GM23338 (cell line): ENCODE measurements around the gene SLC36A2. TPM values are rescaled to one million over a fixed set of nuclear protein-coding genes. Genes with fewer than 3 reads are reported as not detected.

Source experiments
- ATAC-seq: fragments of 200-7000 bp; cut with Tn5 transposase; 3 replicates; pipeline ENCODE4 v1.9.1; 2020
- DNase-seq: peaks from one replicate; pipeline ENCODE4 v3.0.0-alpha.2; 2015; ENCODE audit warnings: low spot score
- H2AFZ ChIP-seq: fragments of 200-600 bp; sonication (generic); 2 replicates; pipeline ENCODE4 v1.8.0; 2016; ENCODE audit warnings: antibody characterized with exemption, mild to moderate bottlenecking, moderate library complexity
- H3F3A ChIP-seq: fragments of 200-600 bp; sonication (generic); replicated peaks from 2 replicates; pipeline ENCODE4 v1.8.0; 2017; ENCODE audit warnings: antibody characterized with exemption, mixed run types, low read depth
- H3K27ac ChIP-seq: fragments of 200-600 bp; sonication (generic); 2 replicates; pipeline ENCODE4 v1.6.1; 2016; ENCODE audit warnings: low read depth
- H3K27me3 ChIP-seq: fragments of 200-600 bp; sonication (generic); 2 replicates; pipeline ENCODE4 v1.8.0; 2016; ENCODE audit warnings: mild to moderate bottlenecking, mixed run types, moderate library complexity; ENCODE audit not compliant: insufficient read depth
- H3K36me3 ChIP-seq: fragments of 200-600 bp; sonication (generic); 2 replicates; pipeline ENCODE4 v1.8.0; 2016; ENCODE audit warnings: mild to moderate bottlenecking; ENCODE audit not compliant: insufficient read depth
- H3K4me1 ChIP-seq: fragments of 200-600 bp; sonication (generic); 2 replicates; pipeline ENCODE4 v1.8.0; 2016; ENCODE audit warnings: mild to moderate bottlenecking, moderate library complexity; ENCODE audit not compliant: insufficient read depth
- H3K4me2 ChIP-seq: fragments of 200-600 bp; sonication (generic); 2 replicates; pipeline ENCODE4 v1.7.1; 2017; ENCODE audit warnings: mixed run types
- H3K4me3 ChIP-seq: fragments of 200-600 bp; sonication (generic); 2 replicates; pipeline ENCODE4 v1.6.1; 2016; ENCODE audit warnings: mixed run types
- H3K79me2 ChIP-seq: fragments of 200-600 bp; sonication (generic); replicated peaks from 2 replicates; pipeline ENCODE4 v1.8.0; 2017; ENCODE audit warnings: mild to moderate bottlenecking; ENCODE audit not compliant: insufficient read depth
- H3K9me2 ChIP-seq: fragments of 200-600 bp; sonication (generic); 2 replicates; pipeline ENCODE4 v1.8.0; 2017; ENCODE audit not compliant: insufficient read depth
- H4K20me1 ChIP-seq: fragments of 200-600 bp; sonication (generic); replicated peaks from 2 replicates; pipeline ENCODE4 v1.8.0; 2017; ENCODE audit warnings: mild to moderate bottlenecking; ENCODE audit not compliant: insufficient read depth
- H3K27ac Mint-ChIP-seq: 2 replicates; pipeline ENCODE4 v1.8.0; 2020; ENCODE audit warnings: inconsistent platforms, mild to moderate bottlenecking, moderate library complexity, mixed read lengths
- H3K27me3 Mint-ChIP-seq: 3 replicates; pipeline ENCODE4 v1.8.0; 2022; ENCODE audit warnings: low read depth, mild to moderate bottlenecking, moderate library complexity, mixed read lengths, inconsistent platforms; ENCODE audit not compliant: insufficient read depth, poor library complexity
- H3K36me3 Mint-ChIP-seq: 3 replicates; pipeline ENCODE4 v1.8.0; 2021; ENCODE audit warnings: low read depth, mild to moderate bottlenecking, inconsistent platforms, moderate library complexity, mixed read lengths
- H3K4me1 Mint-ChIP-seq: 3 replicates; pipeline ENCODE4 v1.8.0; 2020; ENCODE audit warnings: mild to moderate bottlenecking, inconsistent platforms, mixed read lengths
- H3K4me3 Mint-ChIP-seq: 3 replicates; pipeline ENCODE4 v1.8.0; 2021; ENCODE audit warnings: moderate library complexity, mild to moderate bottlenecking, inconsistent platforms, mixed read lengths
- H3K9me3 Mint-ChIP-seq: 3 replicates; pipeline ENCODE4 v1.8.0; 2020; ENCODE audit warnings: moderate library complexity, mild to moderate bottlenecking, inconsistent platforms, mixed read lengths
- EZH2phosphoT487 ChIP-seq: fragments of 200-600 bp; sonication (generic); IDR thresholded peaks from one replicate; pipeline ENCODE4 v1.8.1; 2018; ENCODE audit warnings: antibody characterized with exemption; ENCODE audit not compliant: unreplicated experiment
- NANOG ChIP-seq: IDR thresholded peaks from 2 replicates; pipeline ENCODE4 v1.6.1; 2016; ENCODE audit warnings: antibody characterized with exemption, borderline replicate concordance
- ZNF114 ChIP-seq: fragments of 250-450 bp; sonication (Bioruptor Pico); IDR thresholded peaks from 2 replicates; pipeline ENCODE4 v1.5.0; 2020; ENCODE audit warnings: mild to moderate bottlenecking, moderate library complexity
- ZNF331 ChIP-seq: fragments of 250-450 bp; sonication (Bioruptor Pico); IDR thresholded peaks from 2 replicates; pipeline ENCODE4 v1.5.0; 2020; ENCODE audit warnings: low read depth, mild to moderate bottlenecking, moderate library complexity
- polyA plus RNA-seq: library from polyadenylated mRNA; unstranded; fragments of >200 nt; fragmentation: Nextera tagmentation; extraction: Ambion mirVana; gene quantifications from 2 replicates; pipeline ENCODE4 v1.2.1, GENCODE V29; 2016
- total RNA-seq: library from RNA; depleted of rRNA; stranded (reverse); fragments of >200 nt; shearing (Covaris generic); gene quantifications from 2 replicates; pipeline ENCODE4 v1.2.3, GENCODE V29; 2014
- TF ChIP-seq, protein P1 (sequence below), 2 experiments: fragments of 200-600 bp in 1 of 2; sonication (generic) in 1 of 2; conservative IDR thresholded peaks; 2 replicates each; pipeline versions ENCODE4 v1.5.1 to v1.6.1; 2016 to 2017; ENCODE audit warnings: antibody characterized with exemption in 2 of 2, low read depth in 2 of 2, mild to moderate bottlenecking in 2 of 2, moderate library complexity in 1 of 2
- TF ChIP-seq, protein P2 (sequence below): IDR thresholded peaks from one replicate; pipeline ENCODE4 v1.6.1; 2018; ENCODE audit warnings: antibody characterized with exemption; ENCODE audit not compliant: unreplicated experiment

Gene SLC36A2
- total and polyA plus RNA-seq, 2 experiments from 2014 or later, result 0.08 TPM; not detected in 1

DNA sequence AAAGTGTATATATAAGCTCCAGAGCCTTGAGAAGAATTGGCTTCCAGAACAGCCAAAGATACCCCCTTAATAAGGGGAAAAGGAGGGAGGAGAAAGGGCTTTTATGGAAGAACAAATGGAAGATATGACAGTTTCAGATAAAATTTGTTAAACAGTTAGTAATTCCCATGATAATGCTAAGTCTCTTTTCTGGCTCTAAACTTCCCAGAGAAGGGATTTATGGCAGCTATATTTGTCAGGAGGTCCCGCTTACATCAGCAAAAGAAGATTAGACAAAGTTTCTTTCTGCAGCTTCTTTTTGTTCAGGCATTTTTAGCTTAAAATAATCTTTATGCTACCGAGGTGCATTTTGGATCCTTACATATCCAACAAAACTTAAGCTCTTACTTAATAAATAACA is 29.5 kb downstream of the SLC36A2 start:
- no peak overlapping the region for H3K4me2 ChIP-seq

DNA sequence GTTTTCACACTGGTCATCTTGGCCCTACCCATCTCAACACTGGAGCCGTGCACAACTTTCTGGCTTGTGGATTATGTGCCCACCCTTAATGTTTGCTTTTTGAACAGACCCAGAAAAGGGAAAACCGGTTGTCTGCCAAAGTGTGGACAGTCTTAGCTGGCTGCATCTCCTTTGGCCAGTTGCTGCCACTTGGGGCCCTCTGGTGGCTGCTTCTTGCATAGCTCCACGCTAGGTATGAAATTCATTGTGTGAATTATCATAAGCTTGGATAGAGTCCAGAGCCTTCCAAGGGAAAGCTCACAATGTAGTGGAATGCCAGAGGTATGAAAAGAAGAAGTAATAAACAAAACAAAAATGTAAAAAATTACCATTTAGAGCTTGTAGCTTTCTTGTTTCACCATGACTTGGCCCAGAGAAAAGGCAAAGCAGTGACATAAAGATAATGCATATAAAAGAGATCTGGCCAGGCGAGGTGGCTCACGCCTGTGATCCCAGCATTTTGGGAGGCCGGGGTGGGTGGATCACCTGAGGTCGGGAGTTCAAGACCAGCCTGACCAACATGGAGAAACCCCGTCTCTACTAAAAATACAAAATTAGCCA is 31.3 kb downstream of the SLC36A2 start:
- Mint-ChIP-seq H3K36me3 (no peaks in the 10 kb centered on the region), H3K4me1 (peaks cover 14% of the 10 kb centered on the region), H3K4me3 (no peak overlapping the region), H3K27me3 (peaks cover 5% of the 10 kb centered on the region), H3K9me3 (no peaks in the 10 kb centered on the region; the same call in 2 of the 3 replicates), H3K27ac (no peak overlapping the region)
- no peaks in the 10 kb centered on the region for H3F3A ChIP-seq
- no peaks in the 10 kb centered on the region for H3K79me2 ChIP-seq
- TF ChIP-seq, protein P1, sequence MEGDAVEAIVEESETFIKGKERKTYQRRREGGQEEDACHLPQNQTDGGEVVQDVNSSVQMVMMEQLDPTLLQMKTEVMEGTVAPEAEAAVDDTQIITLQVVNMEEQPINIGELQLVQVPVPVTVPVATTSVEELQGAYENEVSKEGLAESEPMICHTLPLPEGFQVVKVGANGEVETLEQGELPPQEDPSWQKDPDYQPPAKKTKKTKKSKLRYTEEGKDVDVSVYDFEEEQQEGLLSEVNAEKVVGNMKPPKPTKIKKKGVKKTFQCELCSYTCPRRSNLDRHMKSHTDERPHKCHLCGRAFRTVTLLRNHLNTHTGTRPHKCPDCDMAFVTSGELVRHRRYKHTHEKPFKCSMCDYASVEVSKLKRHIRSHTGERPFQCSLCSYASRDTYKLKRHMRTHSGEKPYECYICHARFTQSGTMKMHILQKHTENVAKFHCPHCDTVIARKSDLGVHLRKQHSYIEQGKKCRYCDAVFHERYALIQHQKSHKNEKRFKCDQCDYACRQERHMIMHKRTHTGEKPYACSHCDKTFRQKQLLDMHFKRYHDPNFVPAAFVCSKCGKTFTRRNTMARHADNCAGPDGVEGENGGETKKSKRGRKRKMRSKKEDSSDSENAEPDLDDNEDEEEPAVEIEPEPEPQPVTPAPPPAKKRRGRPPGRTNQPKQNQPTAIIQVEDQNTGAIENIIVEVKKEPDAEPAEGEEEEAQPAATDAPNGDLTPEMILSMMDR (conservative IDR thresholded peaks at IDR 0.05; ENCODE audit: low read depth in 2 of 2), result peak; percentile 88 to 93
- TF ChIP-seq ZNF114, result no peak
- H3K27me3 ChIP-seq, result no peaks in the 10 kb centered on the region
- H3K27ac ChIP-seq, result no peak overlapping the region
- H3K4me2 ChIP-seq, result no peak overlapping the region
- no peaks in the 10 kb centered on the region for H3K36me3 ChIP-seq
- no peak overlapping the region for H3K4me3 ChIP-seq
- H3K4me1 ChIP-seq, result peaks cover 5% of the 10 kb centered on the region; the same call in 1 of the 2 replicates
- H3K9me2 ChIP-seq, result no peaks in the 10 kb centered on the region
- H4K20me1 ChIP-seq, result no peaks in the 10 kb centered on the region
- no peak overlapping the region for H2AFZ ChIP-seq
- DNase-seq (peak; percentile 81), ATAC-seq (peak; percentile 87)

More for the DNA sequence above, 29.5 kb downstream of the SLC36A2 start:
- H3K4me3 ChIP-seq, result no peak overlapping the region
- peaks cover 13% of the 10 kb centered on the region for H3K4me1 Mint-ChIP-seq
- H3K9me3 Mint-ChIP-seq, result no peaks in the 10 kb centered on the region
- no peaks in the 10 kb centered on the region for H3K36me3 ChIP-seq
- H3K9me2 ChIP-seq, result no peaks in the 10 kb centered on the region
- no peaks in the 10 kb centered on the region for H3K36me3 Mint-ChIP-seq
- H2AFZ ChIP-seq, result no peak overlapping the region
- no peaks in the 10 kb centered on the region for H3K27me3 ChIP-seq
- no peak overlapping the region for H3K27ac ChIP-seq
- peaks cover 8% of the 10 kb centered on the region for H3K27me3 Mint-ChIP-seq
- DNase-seq (no peak), ATAC-seq (no peak)
- no peak overlapping the region for H3K4me3 Mint-ChIP-seq
- no peaks in the 10 kb centered on the region for H3K79me2 ChIP-seq
- no peak overlapping the region for H3K27ac Mint-ChIP-seq
- peaks cover 1% of the 10 kb centered on the region; the same call in 1 of the 2 replicates for H3K4me1 ChIP-seq
- no peaks in the 10 kb centered on the region for H4K20me1 ChIP-seq
- H3F3A ChIP-seq, result no peaks in the 10 kb centered on the region
- TF ChIP-seq EZH2phosphoT487 (no peak), ZNF331 (no peak), ZNF114 (no peak), NANOG (no peak)
- TF ChIP-seq, protein P2, sequence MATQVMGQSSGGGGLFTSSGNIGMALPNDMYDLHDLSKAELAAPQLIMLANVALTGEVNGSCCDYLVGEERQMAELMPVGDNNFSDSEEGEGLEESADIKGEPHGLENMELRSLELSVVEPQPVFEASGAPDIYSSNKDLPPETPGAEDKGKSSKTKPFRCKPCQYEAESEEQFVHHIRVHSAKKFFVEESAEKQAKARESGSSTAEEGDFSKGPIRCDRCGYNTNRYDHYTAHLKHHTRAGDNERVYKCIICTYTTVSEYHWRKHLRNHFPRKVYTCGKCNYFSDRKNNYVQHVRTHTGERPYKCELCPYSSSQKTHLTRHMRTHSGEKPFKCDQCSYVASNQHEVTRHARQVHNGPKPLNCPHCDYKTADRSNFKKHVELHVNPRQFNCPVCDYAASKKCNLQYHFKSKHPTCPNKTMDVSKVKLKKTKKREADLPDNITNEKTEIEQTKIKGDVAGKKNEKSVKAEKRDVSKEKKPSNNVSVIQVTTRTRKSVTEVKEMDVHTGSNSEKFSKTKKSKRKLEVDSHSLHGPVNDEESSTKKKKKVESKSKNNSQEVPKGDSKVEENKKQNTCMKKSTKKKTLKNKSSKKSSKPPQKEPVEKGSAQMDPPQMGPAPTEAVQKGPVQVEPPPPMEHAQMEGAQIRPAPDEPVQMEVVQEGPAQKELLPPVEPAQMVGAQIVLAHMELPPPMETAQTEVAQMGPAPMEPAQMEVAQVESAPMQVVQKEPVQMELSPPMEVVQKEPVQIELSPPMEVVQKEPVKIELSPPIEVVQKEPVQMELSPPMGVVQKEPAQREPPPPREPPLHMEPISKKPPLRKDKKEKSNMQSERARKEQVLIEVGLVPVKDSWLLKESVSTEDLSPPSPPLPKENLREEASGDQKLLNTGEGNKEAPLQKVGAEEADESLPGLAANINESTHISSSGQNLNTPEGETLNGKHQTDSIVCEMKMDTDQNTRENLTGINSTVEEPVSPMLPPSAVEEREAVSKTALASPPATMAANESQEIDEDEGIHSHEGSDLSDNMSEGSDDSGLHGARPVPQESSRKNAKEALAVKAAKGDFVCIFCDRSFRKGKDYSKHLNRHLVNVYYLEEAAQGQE, result no peak
- TF ChIP-seq, protein P1 (conservative IDR thresholded peaks at IDR 0.05; ENCODE audit: low read depth in 2 of 2), result no peak
